LNCaP clone FGC (cell line): ENCODE results near the gene TBC1D2.
"Not testable (repeated sequence)": the region's sequence is repeated elsewhere in the genome, so short reads cannot be mapped to it uniquely, and the experiment has no call there.

ENCODE experiments used
- DNase-seq: peaks from one replicate; pipeline ENCODE4 v3.0.0-alpha.2; 2011; ENCODE audit warnings: low read depth
- H3K4me3 ChIP-seq: 2 replicates; pipeline ENCODE4 v1.5.1; 2011; ENCODE audit warnings: mild to moderate bottlenecking, low read depth, low read length, control low read depth
- TF ChIP-seq, protein P1 (sequence below): IDR thresholded peaks from 2 replicates; pipeline ENCODE4 v1.5.1; 2012; ENCODE audit warnings: mild to moderate bottlenecking; ENCODE audit not compliant: control insufficient read depth, insufficient read depth; ENCODE audit errors: extremely low read depth

Gene TBC1D2

DNA sequence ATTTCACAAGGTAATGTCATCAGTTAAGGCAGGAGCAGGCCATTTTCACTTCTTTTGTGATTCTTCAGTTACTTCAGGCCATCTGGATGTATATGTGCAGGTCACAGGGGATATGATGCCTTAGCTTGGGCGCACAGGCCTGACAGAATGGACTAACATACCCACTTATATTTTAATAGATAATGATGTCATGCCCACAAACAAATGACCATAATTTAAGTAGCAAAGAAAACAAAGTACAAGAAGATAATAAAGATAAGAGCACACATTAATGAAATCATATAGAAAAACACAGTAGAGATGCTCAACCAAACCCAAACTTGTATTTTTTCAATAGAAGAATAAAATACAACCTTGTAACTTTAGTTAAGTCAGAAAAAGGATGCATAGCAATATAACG is 19.7 kb upstream of the TBC1D2 start:
- DNase-seq = no peak
- TF ChIP-seq, protein P1, sequence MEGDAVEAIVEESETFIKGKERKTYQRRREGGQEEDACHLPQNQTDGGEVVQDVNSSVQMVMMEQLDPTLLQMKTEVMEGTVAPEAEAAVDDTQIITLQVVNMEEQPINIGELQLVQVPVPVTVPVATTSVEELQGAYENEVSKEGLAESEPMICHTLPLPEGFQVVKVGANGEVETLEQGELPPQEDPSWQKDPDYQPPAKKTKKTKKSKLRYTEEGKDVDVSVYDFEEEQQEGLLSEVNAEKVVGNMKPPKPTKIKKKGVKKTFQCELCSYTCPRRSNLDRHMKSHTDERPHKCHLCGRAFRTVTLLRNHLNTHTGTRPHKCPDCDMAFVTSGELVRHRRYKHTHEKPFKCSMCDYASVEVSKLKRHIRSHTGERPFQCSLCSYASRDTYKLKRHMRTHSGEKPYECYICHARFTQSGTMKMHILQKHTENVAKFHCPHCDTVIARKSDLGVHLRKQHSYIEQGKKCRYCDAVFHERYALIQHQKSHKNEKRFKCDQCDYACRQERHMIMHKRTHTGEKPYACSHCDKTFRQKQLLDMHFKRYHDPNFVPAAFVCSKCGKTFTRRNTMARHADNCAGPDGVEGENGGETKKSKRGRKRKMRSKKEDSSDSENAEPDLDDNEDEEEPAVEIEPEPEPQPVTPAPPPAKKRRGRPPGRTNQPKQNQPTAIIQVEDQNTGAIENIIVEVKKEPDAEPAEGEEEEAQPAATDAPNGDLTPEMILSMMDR = no peak
- no peak overlapping the region for H3K4me3 ChIP-seq

DNA sequence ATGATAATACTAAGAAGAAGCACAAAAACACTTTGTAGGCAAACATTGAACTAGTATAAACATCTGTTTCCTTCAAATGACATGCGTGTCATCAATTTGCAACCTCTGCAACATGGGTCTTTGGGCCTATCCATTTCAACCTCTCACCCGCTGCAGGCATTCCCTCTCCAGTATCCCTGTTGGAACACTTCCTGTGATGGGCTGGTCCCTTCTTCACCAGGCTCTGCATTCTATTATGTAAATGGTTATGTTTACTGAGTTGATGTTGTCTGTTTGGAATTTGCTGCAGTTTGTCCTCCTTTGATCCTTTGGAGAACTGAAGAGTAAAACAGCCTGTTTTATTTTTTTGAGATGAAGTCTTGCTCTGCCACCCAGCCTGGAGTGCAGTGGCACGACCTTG is 16.6 kb upstream of the TBC1D2 start:
- TF ChIP-seq, protein P1 = no peak
- no peak for DNase-seq
- no peak overlapping the region for H3K4me3 ChIP-seq

DNA sequence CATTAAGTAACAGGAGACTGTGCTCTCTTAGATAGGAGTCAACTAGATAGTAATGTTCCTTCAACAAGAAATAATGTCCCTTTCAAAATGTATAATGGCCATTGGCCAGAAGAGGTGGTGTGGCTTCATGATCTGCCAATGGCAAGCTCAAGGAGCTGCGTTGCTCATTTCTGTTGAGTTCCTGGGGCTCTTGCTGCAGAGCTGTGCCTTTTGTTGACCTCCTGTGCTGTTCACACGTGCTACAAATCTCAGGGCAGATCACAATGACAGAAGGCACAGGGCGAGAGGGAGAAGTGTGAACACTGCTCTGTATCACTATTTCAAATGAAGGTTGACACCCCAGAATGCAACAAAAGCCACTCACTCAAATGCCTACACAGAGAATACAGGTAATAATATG is 16.0 kb upstream of the TBC1D2 start:
- no peak for DNase-seq
- TF ChIP-seq, protein P1 = no peak
- H3K4me3 ChIP-seq = no peak overlapping the region

DNA sequence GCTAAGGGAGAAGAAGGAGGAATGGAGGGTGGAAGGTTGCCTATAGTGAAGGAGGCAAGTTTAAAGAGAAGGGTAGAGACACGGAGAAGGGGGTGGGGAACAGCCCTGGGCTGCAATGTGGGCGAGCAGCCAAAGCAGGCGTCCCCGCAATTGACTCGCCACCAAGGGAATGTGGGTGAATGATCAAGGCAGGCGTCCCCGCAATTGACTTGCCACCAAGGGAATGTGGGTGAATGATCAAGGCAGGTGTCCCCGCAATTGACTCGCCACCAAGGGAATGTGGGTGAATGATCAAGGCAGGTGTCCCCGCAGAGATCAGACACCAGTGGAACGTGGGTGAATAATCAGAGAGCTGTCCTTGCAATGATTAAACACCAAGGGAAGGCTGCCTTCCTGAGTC is 14.8 kb upstream of the TBC1D2 start:
- not testable (repeated sequence) for DNase-seq, H3K4me3 ChIP-seq

DNA sequence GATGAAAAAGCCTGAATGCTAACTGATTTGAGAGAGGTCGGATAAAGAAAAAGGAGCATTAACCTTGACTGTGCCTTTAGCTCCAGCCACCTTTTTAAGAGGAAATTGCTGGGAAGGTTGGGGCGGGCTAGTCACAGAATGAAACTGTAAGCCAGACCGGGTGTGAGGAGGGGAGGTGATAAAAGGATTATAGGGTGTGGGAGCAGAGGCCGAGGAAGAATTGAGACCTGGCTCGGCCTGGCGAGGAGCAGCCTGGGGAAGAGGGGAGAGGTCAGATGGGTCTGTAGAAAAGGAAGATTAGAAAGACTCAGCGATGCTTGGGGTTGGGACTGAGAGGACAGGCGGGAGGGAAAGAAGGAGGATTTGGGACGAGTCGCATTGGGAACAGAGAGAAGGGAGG is 14.2 kb upstream of the TBC1D2 start:
- H3K4me3 ChIP-seq, DNase-seq: not testable (repeated sequence)

DNA sequence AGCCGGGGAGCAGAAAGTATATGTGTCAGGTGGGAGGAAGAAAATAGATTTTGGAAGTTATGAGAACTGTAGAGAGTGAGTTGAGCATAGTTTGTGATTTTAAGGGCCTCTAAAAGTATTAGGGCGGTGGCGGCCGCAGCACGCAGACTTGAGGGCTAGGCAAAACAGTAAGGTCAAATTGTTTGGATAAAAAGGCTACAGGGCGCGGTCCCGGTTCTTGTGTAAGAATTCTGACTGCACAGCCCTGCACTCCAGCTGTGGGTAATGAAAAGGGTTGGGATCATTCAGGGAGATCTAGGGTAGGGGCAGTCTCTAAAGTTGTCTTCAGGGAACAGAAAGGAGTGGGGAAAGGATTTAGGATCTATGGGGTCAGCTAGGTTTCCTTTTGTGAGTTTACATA is 12.1 kb upstream of the TBC1D2 start:
- DNase-seq, H3K4me3 ChIP-seq: not testable (repeated sequence)

DNA sequence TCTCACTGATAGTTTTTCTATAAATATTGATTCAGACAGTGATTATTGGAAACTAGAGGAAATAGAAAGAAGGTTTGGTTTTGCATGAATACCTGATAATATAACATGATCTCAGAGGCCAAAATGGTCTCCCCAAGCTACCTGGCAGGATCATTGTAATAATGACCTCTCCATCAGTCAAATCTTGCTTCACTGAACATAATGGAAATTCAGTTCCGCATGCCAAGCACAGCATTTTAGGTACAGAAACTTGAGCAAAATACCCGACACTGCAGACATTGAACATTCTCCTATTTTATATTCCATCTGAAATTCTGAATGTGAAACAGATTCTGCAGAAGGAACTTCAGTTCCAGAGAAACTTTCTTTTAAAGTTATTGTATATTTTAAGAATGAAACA is 9.1 kb upstream of the TBC1D2 start:
- no peak for DNase-seq
- TF ChIP-seq, protein P1 = no peak
- no peak overlapping the region for H3K4me3 ChIP-seq

DNA sequence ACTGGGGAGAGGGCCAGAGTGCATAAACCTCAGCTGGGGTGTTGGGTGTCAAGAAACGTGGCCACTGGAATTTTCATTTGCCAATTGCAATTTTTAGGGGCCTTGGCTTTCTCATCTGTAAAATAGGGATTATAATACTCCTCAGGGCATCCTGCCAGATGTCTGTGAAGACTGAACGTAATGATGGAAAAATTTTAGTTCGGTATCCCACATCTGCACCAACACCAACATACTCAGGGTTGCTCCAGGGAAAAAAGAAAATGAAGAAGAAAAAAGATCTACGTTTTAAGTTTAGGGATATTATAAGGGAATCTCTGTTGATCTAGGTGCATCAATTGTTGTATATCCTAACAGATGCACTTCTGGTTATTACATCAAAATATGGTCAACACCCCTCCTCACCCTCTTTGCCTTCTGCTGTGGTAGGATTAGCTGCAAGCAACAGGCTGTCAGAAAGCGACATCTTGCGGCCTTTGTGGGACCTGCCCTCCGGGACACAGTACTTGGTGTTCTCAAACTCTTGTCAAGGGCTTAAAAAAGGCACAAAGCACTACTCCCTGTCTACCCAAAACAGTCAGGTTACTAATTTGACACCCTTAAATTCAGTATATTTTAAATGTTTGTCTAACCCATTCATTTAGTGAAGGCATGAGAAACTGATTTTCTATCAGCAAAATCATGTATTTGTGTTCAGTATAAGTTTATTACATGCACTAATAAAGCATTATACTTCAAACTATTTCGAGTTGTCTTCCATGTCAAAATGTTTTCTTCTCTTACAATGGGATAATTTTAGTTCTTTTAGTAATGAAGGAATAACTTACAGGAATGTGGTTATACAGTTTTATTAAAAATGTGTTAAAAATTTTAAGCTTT is 8.3 kb upstream of the TBC1D2 start:
- H3K4me3 ChIP-seq = no peak overlapping the region
- DNase-seq = peak; percentile 52
- TF ChIP-seq, protein P1 = peak; percentile 99
